Esophagus muscularis mucosa (tissue), 4 donors: ENCODE results near the gene TRIM2. TPM values are rescaled to one million over a fixed set of nuclear protein-coding genes. Genes with fewer than 3 reads are reported as not detected.

ENCODE experiments used
- DNase-seq: peaks from one replicate; pipeline ENCODE4 v3.0.0-alpha.2; 2017; ENCODE audit errors: extremely low spot score
- H3K27ac ChIP-seq, 4 donors: fragments of 200-600 bp; sonication (generic); replicated peaks in 1 of 4; 1 replicate in 3 of 4; 2 replicates in 1 of 4; pipeline ENCODE4 v1.5.1; 2016 to 2019; ENCODE audit warnings: mild to moderate bottlenecking in 1 of 4
- H3K27me3 ChIP-seq, 4 donors: fragments of 200-600 bp; sonication (generic); one replicate each; pipeline versions ENCODE4 v1.5.1 to v1.6.0; 2016 to 2019
- H3K36me3 ChIP-seq, 4 donors: fragments of 200-600 bp; sonication (generic); one replicate each; pipeline ENCODE4 v1.5.1; 2016 to 2019
- H3K4me1 ChIP-seq, 4 donors: fragments of 200-600 bp; sonication (generic); one replicate each; pipeline ENCODE4 v1.5.1; 2016 to 2019
- H3K4me3 ChIP-seq, 4 donors: fragments of 200-600 bp; sonication (generic); 1 replicate in 2 of 4; 2 replicates in 2 of 4; pipeline ENCODE4 v1.5.1; 2016 to 2019; ENCODE audit warnings: mild to moderate bottlenecking in 4 of 4, moderate library complexity in 1 of 4
- H3K9me3 ChIP-seq, 4 donors: fragments of 200-600 bp; sonication (generic); 1 replicate in 3 of 4; 2 replicates in 1 of 4; pipeline ENCODE4 v1.5.1; 2016 to 2019
- CTCF ChIP-seq, 3 experiments: fragments of 200-600 bp in 2 of 3; fragments of 450-650 bp in 1 of 3; sonication (generic) in 2 of 3; IDR thresholded peaks; one replicate each; pipeline ENCODE4 v1.5.1; 2017 to 2019; ENCODE audit warnings: antibody characterized with exemption in 3 of 3, mild to moderate bottlenecking in 2 of 3, moderate library complexity in 1 of 3
- EP300 ChIP-seq: sonication (generic); formaldehyde crosslinking; IDR thresholded peaks from one replicate; pipeline ENCODE4 v1.6.1; 2017; ENCODE audit warnings: antibody characterized with exemption
- POLR2A ChIP-seq: fragments of 450-650 bp; IDR thresholded peaks from one replicate; pipeline ENCODE4 v1.6.1; 2017; ENCODE audit warnings: antibody characterized with exemption, moderate library complexity, mild to moderate bottlenecking, low read depth
- POLR2AphosphoS5 ChIP-seq, 2 donors: sonication (generic); formaldehyde crosslinking; IDR thresholded peaks; one replicate each; pipeline ENCODE4 v1.6.1; 2017; ENCODE audit warnings: antibody characterized with exemption in 2 of 2
- WGBS: methylation state at CpG from one replicate; pipeline ENCODE4 v1.1.5; 2018; 5-methylcytosine and 5-hydroxymethylcytosine counted together
- intact Hi-C: fragments of 100-400 bp; cut with DNase I; formaldehyde crosslinking; loops from one replicate; pipeline ENCODE4 v1.15.1; 2023
- total RNA-seq, 4 donors: library from RNA; depleted of rRNA; stranded (reverse); fragments of >200 nt; gene quantifications; one replicate each; pipeline versions ENCODE4 v1.1.0 to v1.2.1, GENCODE V29; 2016

TRIM2 gene
- total RNA-seq, 4 donors from 2014 or later: 28.3 to 36.9 (median 30.4) TPM

GRCh38 chr4:153348006-153348405 is 143.8 kb downstream of the TRIM2 start:
- 97% methylated on average over 4 of the region's 4 CpGs for WGBS
- intact Hi-C loops: loop anchor here (10.0 kb wide), 1 partner anchor 117 kb away; the partner anchor contains the start of gene TMEM131L

GRCh38 chr4:153349206-153349805 is 145.1 kb downstream of the TRIM2 start:
- no peak overlapping the region for H3K27ac ChIP-seq
- 100% methylated on average over 1 of the region's 1 CpG for WGBS
- peaks cover 6 to 19% (median 11%) of the 10 kb centered on the region in 4 donors for H3K4me1 ChIP-seq
- no peaks in the 10 kb centered on the region for H3K27me3 ChIP-seq
- no peaks in the 10 kb centered on the region for H3K36me3 ChIP-seq
- intact Hi-C loops: loop anchor here (10.0 kb wide), 1 partner anchor 115 kb away; the partner anchor contains the start of gene TMEM131L
- TF ChIP-seq EP300 (no peak), CTCF (IDR thresholded peaks at IDR 0.05) (no peak), POLR2A (no peak), POLR2AphosphoS5 (IDR thresholded peaks at IDR 0.05) (no peak)
- no peaks in the 10 kb centered on the region for H3K9me3 ChIP-seq
- H3K4me3 ChIP-seq: no peak overlapping the region
- no peak for DNase-seq

More at GRCh38 chr4:153348006-153348405, 143.8 kb downstream of the TRIM2 start:
- Histone ChIP-seq H3K27ac (no peak overlapping the region), H3K9me3 (no peaks in the 10 kb centered on the region), H3K4me3 (no peak overlapping the region), H3K4me1 (peaks cover 10 to 20% (median 16%) of the 10 kb centered on the region in 4 donors), H3K27me3 (no peaks in the 10 kb centered on the region), H3K36me3 (no peaks in the 10 kb centered on the region)
- DNase-seq: no peak
- TF ChIP-seq POLR2AphosphoS5 (IDR thresholded peaks at IDR 0.05): no peak
- no peak for TF ChIP-seq EP300
- no peak for TF ChIP-seq POLR2A
- no peak for TF ChIP-seq CTCF (IDR thresholded peaks at IDR 0.05)

GRCh38 chr4:153362184-153362583 is 157.9 kb downstream of the TRIM2 start:
- WGBS: 86% methylated on average over 3 of the region's 3 CpGs
- Histone ChIP-seq H3K27ac (no peak overlapping the region), H3K4me3 (no peak overlapping the region), H3K36me3 (no peaks in the 10 kb centered on the region), H3K27me3 (no peaks in the 10 kb centered on the region), H3K4me1 (no peaks in the 10 kb centered on the region), H3K9me3 (no peaks in the 10 kb centered on the region)
- intact Hi-C loops: no loop called here
- no peak for DNase-seq
- TF ChIP-seq POLR2AphosphoS5 (IDR thresholded peaks at IDR 0.05) (no peak), EP300 (no peak), CTCF (IDR thresholded peaks at IDR 0.05) (no peak), POLR2A (no peak)

GRCh38 chr4:153364061-153364460 is 159.8 kb downstream of the TRIM2 start:
- Histone ChIP-seq H3K27ac (no peak overlapping the region), H3K36me3 (no peaks in the 10 kb centered on the region), H3K4me3 (no peak overlapping the region), H3K27me3 (no peaks in the 10 kb centered on the region), H3K4me1 (no peaks in the 10 kb centered on the region), H3K9me3 (no peaks in the 10 kb centered on the region)
- intact Hi-C loops: no loop called here
- TF ChIP-seq POLR2AphosphoS5 (IDR thresholded peaks at IDR 0.05): no peak
- TF ChIP-seq CTCF (IDR thresholded peaks at IDR 0.05): no peak
- no peak for TF ChIP-seq EP300
- no peak for TF ChIP-seq POLR2A
- no peak for DNase-seq
- 97% methylated on average over 4 of the region's 4 CpGs for WGBS

- no peak for TF ChIP-seq EP300
- TF ChIP-seq POLR2AphosphoS5 (IDR thresholded peaks at IDR 0.05): no peak
- TF ChIP-seq POLR2A: no peak
- Histone ChIP-seq H3K4me3 (no peak overlapping the region), H3K9me3 (no peaks in the 10 kb centered on the region), H3K4me1 (no peaks in the 10 kb centered on the region), H3K36me3 (no peaks in the 10 kb centered on the region), H3K27me3 (no peaks in the 10 kb centered on the region), H3K27ac (no peak overlapping the region)
- 88% methylated on average over 2 of the region's 2 CpGs for WGBS
- intact Hi-C loops: no loop called here
- DNase-seq: no peak
These were observed 160.8 kb downstream of the TRIM2 start for GRCh38 chr4:153365003-153365402.
